SW 1271 (cell line): Measurements from ENCODE around the gene SLC9A1.

ENCODE experiments used
- DNase-seq, 2 experiments: peaks; one replicate each; lab custom pipeline; 2025; lab: John Stamatoyannopoulos, UW

SLC9A1 gene

GRCh38 chr1:27070390-27071048 lies 84.4 kb downstream of the SLC9A1 start:
- DNase-seq = no peak

GRCh38 chr1:27068922-27069321 lies 86.0 kb downstream of the SLC9A1 start:
- no peak for DNase-seq

GRCh38 chr1:27065999-27066630 lies 88.8 kb downstream of the SLC9A1 start:
- no peak for DNase-seq

GRCh38 chr1:27060891-27061290 lies 94.0 kb downstream of the SLC9A1 start:
- no peak for DNase-seq

GRCh38 chr1:27058966-27059669 lies 95.8 kb downstream of the SLC9A1 start:
- DNase-seq = no peak

GRCh38 chr1:27057801-27058625 lies 96.9 kb downstream of the SLC9A1 start:
- no peak for DNase-seq

GRCh38 chr1:27057389-27057788 lies 97.5 kb downstream of the SLC9A1 start:
- no peak for DNase-seq

- no peak for DNase-seq
Observed at GRCh38 chr1:27053977-27054753, 100.8 kb downstream of the SLC9A1 start.

- no peak for DNase-seq
Observed at GRCh38 chr1:27052527-27052926, 102.4 kb downstream of the SLC9A1 start.

GRCh38 chr1:27049607-27050006 lies 105.3 kb downstream of the SLC9A1 start:
- no peak for DNase-seq

- no peak for DNase-seq
Observed at GRCh38 chr1:27049100-27049499, 105.8 kb downstream of the SLC9A1 start.
